GM21390 (cell line): ENCODE results near the gene RAB11FIP4.
A peak's percentile ranks its signal among the peaks of the same experiment; 100 is the strongest.

ENCODE experiments used
- ATAC-seq: cut with Tn5 transposase; IDR thresholded peaks from one replicate; pipeline ENCODE4 v1.9.1; 2021; ENCODE audit not compliant: unreplicated experiment

RAB11FIP4 gene

DNA sequence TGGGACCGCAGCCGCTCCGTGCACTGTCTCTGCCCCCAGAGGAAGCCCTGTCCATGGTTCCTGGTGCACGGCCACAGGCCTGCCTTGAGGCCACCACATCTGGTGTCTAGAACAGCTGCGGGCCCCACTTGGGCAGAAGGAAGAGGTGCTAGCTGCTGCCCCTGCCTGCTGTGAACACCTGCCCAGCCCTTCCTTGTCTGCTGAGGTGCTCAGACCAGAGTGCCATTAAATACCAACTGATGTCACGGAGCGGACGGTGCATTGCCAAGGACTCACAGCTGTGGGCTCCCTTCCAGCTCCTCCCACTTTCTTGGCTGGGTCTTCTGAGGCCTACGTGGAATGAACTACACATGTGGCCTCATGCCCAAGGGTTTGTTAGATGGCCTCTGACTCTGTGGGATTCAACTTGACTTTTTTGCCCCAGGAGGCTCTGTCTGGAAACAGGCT, 146.1 kb downstream of the RAB11FIP4 start:
- no peak for ATAC-seq

- peak; percentile 65 for ATAC-seq
Observed at GRCh38 chr17:31538080-31538762, 146.7 kb downstream of the RAB11FIP4 start.

DNA sequence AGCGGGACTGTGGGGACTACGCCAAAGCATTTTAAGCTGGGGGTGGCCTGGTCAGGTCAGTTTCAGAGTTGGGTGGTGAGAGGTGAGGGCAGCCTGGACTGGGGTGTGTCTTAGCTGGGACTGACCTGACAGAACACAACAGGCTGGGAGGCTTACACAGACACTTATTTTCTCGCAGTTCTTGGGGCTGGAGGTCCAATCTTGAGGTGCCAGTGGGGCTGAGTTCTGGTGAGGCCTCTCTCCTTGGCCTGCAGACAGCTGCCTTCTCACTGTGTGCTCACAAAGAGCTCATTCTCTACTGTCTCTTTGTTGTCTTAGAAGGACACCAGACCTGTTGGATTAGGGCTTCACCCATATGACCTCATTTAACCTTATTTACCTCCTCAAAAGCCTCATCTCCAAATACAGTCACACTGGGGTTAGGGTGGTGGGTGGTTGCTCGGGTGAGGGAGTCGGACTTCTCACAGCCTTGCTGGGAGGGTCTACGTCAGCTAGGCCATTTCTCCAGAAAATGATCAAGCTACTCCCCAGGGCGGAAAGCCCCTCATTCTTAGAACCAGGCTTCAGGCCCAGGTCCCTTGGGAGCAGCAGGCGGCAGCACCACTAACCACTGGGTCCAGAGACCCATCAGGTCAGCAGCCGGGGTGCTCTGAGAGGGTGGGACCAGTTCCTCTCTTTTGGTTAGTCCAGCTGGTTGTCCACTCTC, 149.3 kb downstream of the RAB11FIP4 start:
- no peak for ATAC-seq

DNA sequence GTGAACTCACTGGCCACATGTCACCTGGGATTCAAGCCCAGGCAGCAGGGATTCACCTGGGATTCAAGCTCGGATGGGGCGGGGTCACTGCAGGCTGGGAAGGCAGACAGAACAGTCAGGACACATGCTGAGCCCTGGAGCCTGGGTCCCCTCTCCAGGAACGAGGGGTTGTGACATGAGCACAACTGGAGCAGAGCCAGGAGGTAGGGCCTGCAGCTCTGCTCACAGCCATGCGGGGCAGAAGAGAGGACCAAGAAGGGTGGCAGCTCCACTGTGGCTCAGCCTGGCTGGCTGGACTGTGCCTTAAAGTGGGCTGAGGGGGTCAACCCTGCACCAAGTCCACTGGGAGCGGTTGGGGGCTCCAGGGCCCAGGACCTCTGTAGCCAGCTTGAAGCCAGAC, 150.1 kb downstream of the RAB11FIP4 start:
- no peak for ATAC-seq

DNA sequence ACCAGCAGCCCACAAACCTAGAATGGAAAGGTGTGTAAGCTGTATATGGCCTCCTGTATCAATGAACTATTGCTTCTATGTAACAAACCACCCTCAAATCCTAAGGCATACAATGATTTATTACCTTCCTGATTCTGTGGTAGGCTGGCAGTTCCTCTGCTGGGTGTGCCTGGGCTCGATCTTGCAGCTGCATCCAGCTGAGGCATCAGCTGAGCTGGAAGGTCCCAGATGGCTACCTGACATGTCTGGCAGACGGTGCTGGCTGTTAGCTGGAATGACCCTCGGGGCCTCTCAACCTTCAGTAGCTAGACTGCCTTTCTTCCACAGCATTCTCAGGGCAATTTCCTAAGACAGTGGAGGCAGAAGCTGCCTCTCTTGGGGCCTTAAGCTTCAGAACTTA, 152.7 kb downstream of the RAB11FIP4 start:
- ATAC-seq, result no peak

GRCh38 chr17:31546650-31547049, 155.2 kb downstream of the RAB11FIP4 start:
- ATAC-seq, result no peak

- ATAC-seq, result no peak
Observed at GRCh38 chr17:31548709-31549108, 157.2 kb downstream of the RAB11FIP4 start.

GRCh38 chr17:31549121-31549524, 157.6 kb downstream of the RAB11FIP4 start:
- ATAC-seq, result peak; percentile 12

DNA sequence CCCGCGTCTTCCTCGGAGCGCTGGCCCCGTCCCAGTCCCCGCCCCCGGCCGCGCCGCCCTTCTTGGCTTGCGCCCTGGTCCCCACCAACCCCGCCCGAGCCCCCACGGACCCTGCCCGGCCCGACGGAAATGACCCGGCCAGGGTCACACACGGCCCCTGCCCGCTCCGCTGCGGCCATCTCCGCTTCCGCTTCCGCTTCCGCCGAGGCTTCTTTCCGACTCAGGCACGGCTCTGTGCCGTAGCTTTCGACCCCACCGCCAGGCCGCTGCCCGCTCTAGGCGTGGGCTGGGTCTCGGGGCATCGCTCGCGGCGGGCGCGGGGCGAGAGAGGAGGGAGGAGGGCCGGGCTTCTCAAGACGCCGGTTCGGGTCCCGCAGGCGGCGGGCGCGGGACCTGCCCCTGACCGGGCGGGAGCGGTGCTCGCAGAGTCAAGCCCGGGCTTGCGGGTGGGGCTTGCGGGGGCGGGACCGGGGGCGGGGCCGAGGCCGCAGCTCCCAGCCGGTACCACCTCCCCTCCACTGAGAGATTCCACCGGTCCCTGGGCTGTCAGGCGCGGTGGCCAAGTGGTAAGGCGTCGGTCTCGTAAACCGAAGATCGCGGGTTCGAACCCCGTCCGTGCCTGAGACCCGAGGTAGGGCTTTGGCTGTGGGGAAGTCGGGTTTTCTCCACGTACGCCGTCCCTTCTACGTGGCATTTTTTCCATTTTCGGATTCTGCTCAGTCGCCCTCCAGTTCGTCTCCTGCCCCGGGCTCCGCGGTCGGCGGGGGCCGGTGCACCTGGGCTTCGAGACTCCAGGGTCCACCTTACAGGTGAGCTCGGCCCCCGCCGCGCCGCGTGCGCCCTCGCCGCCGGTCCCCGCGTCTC, 158.3 kb downstream of the RAB11FIP4 start:
- peak; percentile 79 for ATAC-seq

GRCh38 chr17:31550389-31551056, 159.0 kb downstream of the RAB11FIP4 start:
- ATAC-seq, result no peak

GRCh38 chr17:31552568-31552967, 161.1 kb downstream of the RAB11FIP4 start:
- ATAC-seq, result no peak

DNA sequence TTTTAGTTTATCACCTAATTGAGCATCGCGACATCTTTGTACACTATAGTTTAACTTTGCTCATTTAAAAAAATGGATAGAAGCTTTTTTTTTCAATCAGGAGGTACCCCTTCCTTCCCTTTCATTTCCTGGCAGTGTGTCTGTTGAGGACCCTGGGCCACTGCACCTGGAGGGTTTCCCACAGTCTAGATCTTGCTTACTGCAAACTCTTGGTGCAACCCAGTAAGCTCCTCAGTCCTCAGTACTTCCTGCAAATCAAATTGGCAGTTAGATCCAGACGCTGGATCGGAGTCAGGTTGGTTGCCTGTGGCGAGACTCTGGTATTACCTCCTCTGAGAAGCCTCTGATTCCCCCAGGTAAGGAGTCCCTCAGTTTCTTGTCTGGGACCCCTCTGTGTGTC, 162.0 kb downstream of the RAB11FIP4 start:
- no peak for ATAC-seq

DNA sequence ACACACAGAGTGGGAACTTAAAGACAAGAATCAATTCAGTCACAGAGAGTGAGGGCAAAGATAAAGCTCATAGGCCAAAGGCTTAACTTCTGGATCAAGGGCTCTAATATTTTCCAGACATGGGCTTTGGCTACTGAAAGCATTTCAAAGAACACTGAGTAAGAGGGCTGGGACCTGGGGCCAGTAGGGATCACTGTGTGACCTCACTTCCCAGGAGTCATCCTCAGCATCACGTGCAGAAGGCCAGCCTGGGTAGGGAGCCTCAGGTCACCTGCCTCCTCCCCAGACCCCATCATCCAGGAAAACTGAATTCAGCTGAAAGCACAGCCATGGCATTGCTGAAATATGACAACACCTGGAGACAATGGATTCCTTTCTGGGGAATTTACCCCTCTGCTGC, 163.5 kb downstream of the RAB11FIP4 start:
- no peak for ATAC-seq

- no peak for ATAC-seq
Observed at GRCh38 chr17:31556969-31557645, 165.6 kb downstream of the RAB11FIP4 start.

DNA sequence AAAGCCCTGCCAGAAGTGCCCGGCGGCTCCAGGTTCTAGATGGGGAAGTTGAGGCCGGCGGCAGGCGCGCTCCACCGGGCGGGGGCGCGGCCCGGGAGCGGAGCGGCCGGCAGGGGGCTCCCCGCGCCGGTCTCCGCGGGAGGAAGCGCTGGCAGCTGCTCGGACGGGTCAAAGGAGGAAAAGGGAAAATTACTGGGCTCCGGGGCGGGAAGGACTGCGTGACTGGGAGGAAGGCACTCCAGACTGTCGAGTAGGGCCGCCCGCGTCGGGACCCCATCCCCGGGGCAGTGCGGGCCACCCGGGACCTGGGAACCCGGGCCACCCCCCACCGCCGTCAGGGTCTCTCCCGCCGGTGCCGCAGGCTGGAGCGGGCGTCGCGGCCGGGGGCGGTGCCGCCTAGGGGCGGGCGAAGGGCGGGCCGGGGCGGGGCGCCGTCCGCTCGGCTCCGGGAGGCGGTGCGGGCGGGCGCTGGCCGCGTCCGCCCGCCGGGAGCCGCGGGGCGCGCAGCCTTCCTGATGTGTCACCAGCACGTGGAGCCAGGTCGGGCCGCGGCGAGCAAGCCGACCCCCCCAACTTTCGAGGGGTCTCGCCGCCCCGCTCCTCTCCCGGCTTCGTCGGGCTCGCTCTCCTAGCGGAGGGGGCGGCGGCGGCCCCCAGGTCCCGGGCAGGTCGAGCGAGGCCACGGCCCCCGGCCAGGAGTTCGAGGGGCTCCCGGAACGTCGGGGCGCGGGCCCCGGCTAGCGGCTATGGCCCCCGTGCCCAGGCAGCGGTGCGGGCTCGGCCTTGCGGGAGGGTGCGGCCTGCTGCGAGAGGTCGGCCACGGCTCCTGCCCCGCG, 167.5 kb downstream of the RAB11FIP4 start:
- ATAC-seq, result peak; percentile 69

DNA sequence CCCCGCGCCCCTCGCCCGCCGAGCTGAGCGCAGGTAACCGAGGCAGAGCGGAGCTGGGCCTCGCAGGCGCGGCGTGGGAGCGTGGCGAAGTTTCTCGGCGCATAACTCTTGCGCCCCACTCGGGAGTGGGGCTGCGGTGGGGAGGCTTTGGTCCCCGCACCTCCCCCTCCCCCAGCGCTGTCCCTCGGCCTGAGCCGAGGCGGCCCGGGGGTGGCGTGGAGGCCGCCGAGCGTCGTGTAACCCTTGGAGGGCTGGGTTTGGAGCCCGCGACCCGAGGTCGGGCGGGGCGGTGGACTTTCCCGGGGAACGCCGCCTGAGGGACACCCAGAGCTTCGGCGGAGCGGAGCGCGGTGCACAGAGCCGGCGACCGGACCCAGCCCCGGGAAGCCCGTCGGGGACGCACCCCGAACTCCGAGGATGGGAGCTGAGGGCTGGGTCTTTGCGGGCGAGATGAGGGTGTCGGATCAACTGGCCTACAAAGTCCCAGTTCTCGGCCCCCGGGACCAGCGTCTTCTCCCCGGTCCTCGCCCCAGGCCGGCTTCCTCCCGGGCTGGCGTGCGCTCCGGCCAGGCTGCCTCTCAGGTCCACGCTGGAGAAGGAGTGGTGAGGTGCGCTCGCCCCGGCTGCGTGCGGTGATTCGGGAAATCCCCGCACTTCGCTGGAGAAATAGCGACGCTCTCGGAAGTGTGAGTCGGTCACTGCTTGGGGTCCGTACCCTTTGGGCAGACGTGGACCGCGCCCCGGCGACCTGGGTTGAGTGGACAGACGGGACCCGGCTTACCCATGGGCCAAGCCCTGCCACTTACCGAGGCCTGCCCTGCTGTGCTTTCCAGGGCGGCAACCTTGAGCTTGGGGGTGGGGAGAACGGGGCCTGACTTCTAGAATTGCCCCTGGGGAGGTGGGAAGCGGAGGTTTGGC, 168.4 kb downstream of the RAB11FIP4 start:
- ATAC-seq, result no peak

- ATAC-seq, result no peak
Observed at GRCh38 chr17:31560616-31561235, 169.3 kb downstream of the RAB11FIP4 start.
